Bronchial epithelial cell (primary cell): Measurements from ENCODE around the gene CCDC17. TPM values are rescaled to one million over a fixed set of nuclear protein-coding genes. Genes with fewer than 3 reads are reported as not detected.
"Not testable (repeated sequence)": the region's sequence is repeated elsewhere in the genome, so short reads cannot be mapped to it uniquely, and the experiment has no call there.

Source experiments
- DNase-seq: peaks from one replicate; pipeline ENCODE4 v3.0.0-alpha.2; 2010; ENCODE audit warnings: low read depth
- FAIRE-seq: peaks from 2 replicates; lab custom pipeline; 2011; peaks lifted over from hg19 to GRCh38; lab: Jason Lieb, UNC
- H3K27me3 ChIP-seq: 2 replicates; pipeline ENCODE4 v1.5.1; 2011; ENCODE audit warnings: low read length; ENCODE audit not compliant: control insufficient read depth, insufficient read depth
- H3K36me3 ChIP-seq: 2 replicates; pipeline ENCODE4 v1.5.1; 2011; ENCODE audit warnings: low read length; ENCODE audit not compliant: control insufficient read depth, insufficient read depth
- H3K4me3 ChIP-seq: 2 replicates; pipeline ENCODE4 v1.5.1; 2011; ENCODE audit warnings: mild to moderate bottlenecking, low read depth, low read length, control low read depth
- CTCF ChIP-seq: IDR thresholded peaks from 2 replicates; pipeline ENCODE4 v1.5.1; 2011; ENCODE audit warnings: mild to moderate bottlenecking, moderate library complexity, low read length, control low read depth, inconsistent platforms; ENCODE audit not compliant: insufficient read depth, severe bottlenecking
- total RNA-seq: library from RNA; depleted of rRNA; stranded (reverse); fragments of >200 nt; gene quantifications from 2 replicates; pipeline ENCODE4 v1.2.1, GENCODE V29; 2014

CCDC17 gene
- total RNA-seq, 1 donor from 2014 or later = 0.79 TPM

- Histone ChIP-seq H3K27me3 (no peaks in the 10 kb centered on the region), H3K36me3 (no peaks in the 10 kb centered on the region), H3K4me3 (no peak overlapping the region)
- no peak for FAIRE-seq
- no peak for TF ChIP-seq CTCF
- no peak for DNase-seq
These were observed 19.6 kb downstream of the CCDC17 start for GRCh38 chr1:45604239-45604638.

- not testable (repeated sequence) for H3K27me3 ChIP-seq, DNase-seq, FAIRE-seq, H3K4me3 ChIP-seq, H3K36me3 ChIP-seq
These were observed 27.1 kb downstream of the CCDC17 start for GRCh38 chr1:45596765-45597164.

- no peak for DNase-seq
These were observed 29.4 kb downstream of the CCDC17 start for GRCh38 chr1:45594412-45594811.

GRCh38 chr1:45589861-45590260 is 34.0 kb downstream of the CCDC17 start:
- DNase-seq = peak; percentile 45
- Histone ChIP-seq H3K4me3 (no peak overlapping the region), H3K36me3 (peaks cover 4% of the 10 kb centered on the region), H3K27me3 (no peaks in the 10 kb centered on the region)
- FAIRE-seq = no peak
- TF ChIP-seq CTCF = no peak

More at GRCh38 chr1:45594412-45594811, 29.4 kb downstream of the CCDC17 start:
- no peak for TF ChIP-seq CTCF
- no peak for FAIRE-seq
- Histone ChIP-seq H3K4me3 (no peak overlapping the region), H3K27me3 (no peaks in the 10 kb centered on the region), H3K36me3 (peaks cover 5% of the 10 kb centered on the region)

GRCh38 chr1:45586769-45587168 is 37.1 kb downstream of the CCDC17 start:
- no peak for DNase-seq
- TF ChIP-seq CTCF = no peak
- H3K36me3 ChIP-seq = no peaks in the 10 kb centered on the region
- no peaks in the 10 kb centered on the region for H3K27me3 ChIP-seq
- no peak overlapping the region for H3K4me3 ChIP-seq
- FAIRE-seq = no peak

GRCh38 chr1:45585496-45586075 is 38.3 kb downstream of the CCDC17 start:
- no peaks in the 10 kb centered on the region for H3K27me3 ChIP-seq
- TF ChIP-seq CTCF = no peak
- H3K4me3 ChIP-seq = no peak overlapping the region
- no peaks in the 10 kb centered on the region for H3K36me3 ChIP-seq
- DNase-seq (no peak), FAIRE-seq (no peak)
